Liver (tissue), 6 donors: ENCODE data around the gene FOXRED2. TPM values are rescaled to one million over a fixed set of nuclear protein-coding genes. Genes with fewer than 3 reads are reported as not detected.
A peak's percentile ranks its signal among the peaks of the same experiment; 100 is the strongest.

Source experiments
- EGR1 ChIP-seq, 2 donors: IDR thresholded peaks; 2 replicates each; pipeline ENCODE4 v1.6.1; 2016 to 2018; ENCODE audit warnings: antibody characterized with exemption in 2 of 2, low read depth in 2 of 2
- GABPA ChIP-seq, 2 donors: IDR thresholded peaks in 1 of 2; conservative IDR thresholded peaks in 1 of 2; 2 replicates each; pipeline ENCODE4 v1.6.1; 2016; ENCODE audit warnings: antibody characterized with exemption in 2 of 2, mild to moderate bottlenecking in 1 of 2, moderate library complexity in 1 of 2
- RAD21 ChIP-seq, 2 donors: IDR thresholded peaks; 2 replicates each; pipeline ENCODE4 v1.6.1; 2016; ENCODE audit warnings: antibody characterized with exemption in 2 of 2, mild to moderate bottlenecking in 2 of 2
- SP1 ChIP-seq: IDR thresholded peaks from 2 replicates; pipeline ENCODE4 v1.6.1; 2018; ENCODE audit warnings: antibody characterized with exemption, mild to moderate bottlenecking
- polyA plus RNA-seq, 2 donors: library from polyadenylated mRNA; stranded (reverse) in 1 of 2; unstranded in 1 of 2; fragments of 200-250 nt in 1 of 2; fragments of >200 nt in 1 of 2; fragmentation: Nextera tagmentation in 1 of 2; extraction: Ambion mirVana in 1 of 2; gene quantifications; one replicate each; pipeline versions ENCODE4 v1.2.1 to v1.2.3, GENCODE V29; 2013 to 2015
- small RNA-seq: library from RNA; depleted of rRNA; stranded (forward); fragments of <200 nt; gene quantifications from one replicate; pipeline ENCODE3, GENCODE V24; 2014
- total RNA-seq, 2 donors: library from RNA; depleted of rRNA; stranded (reverse); fragments of >200 nt; gene quantifications; one replicate each; pipeline ENCODE4 v1.2.3, GENCODE V29; 2014
- TF ChIP-seq, protein P1 (sequence below): IDR thresholded peaks from 2 replicates; pipeline ENCODE4 v1.6.1; 2016; ENCODE audit warnings: antibody characterized with exemption
- donor health status: healthy.
- donor health status: healthy.
- donor health status: healthy.

FOXRED2 gene
- total and polyA plus RNA-seq, 4 donors, result 5.1 to 15.0 (median 7.3) TPM

- peak in 1 of 2 donors; percentile 24 for TF ChIP-seq RAD21 (IDR thresholded peaks at IDR 0.05)
- no peak for TF ChIP-seq EGR1 (IDR thresholded peaks at IDR 0.05; ENCODE audit: low read depth in 2 of 2)
- TF ChIP-seq GABPA (IDR thresholded peaks at IDR 0.05 in 1 of 2, conservative IDR thresholded peaks at IDR 0.05 in 1 of 2), result no peak
- peak; percentile 57 for TF ChIP-seq SP1
- TF ChIP-seq, protein P1, sequence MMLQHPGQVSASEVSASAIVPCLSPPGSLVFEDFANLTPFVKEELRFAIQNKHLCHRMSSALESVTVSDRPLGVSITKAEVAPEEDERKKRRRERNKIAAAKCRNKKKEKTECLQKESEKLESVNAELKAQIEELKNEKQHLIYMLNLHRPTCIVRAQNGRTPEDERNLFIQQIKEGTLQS, result no peak
Measured at GRCh38 chr22:36439481-36440271, 67.2 kb downstream of the FOXRED2 start (continued).

Small RNA genes within 50 kb of the gene (small RNA-seq; reads per million reads assigned to genes)
- not detected for gene RF00019

Other genes starting within 250 kb of the FOXRED2 start
- 100 to 1,000 TPM; 123 to 150 TPM for gene MYH9, start 119.1 kb downstream of the FOXRED2 start, total RNA-seq
- gene MYH9, start 119.1 kb downstream of the FOXRED2 start, polyA plus RNA-seq, result 10 to 100 TPM; 32.3 to 74.1 TPM
- 10 to 100 TPM; 27.5 to 32.7 TPM for gene TXN2, start 25.4 kb downstream of the FOXRED2 start, total RNA-seq
- gene TXN2, start 25.4 kb downstream of the FOXRED2 start, polyA plus RNA-seq, result 100 to 1,000 TPM; 114 to 154 TPM
- gene EIF3D, start 22.1 kb upstream of the FOXRED2 start, total RNA-seq, result 100 to 1,000 TPM; 106 to 169 TPM
- 10 to 100 TPM; 32.8 to 54.6 TPM for gene EIF3D, start 22.1 kb upstream of the FOXRED2 start, polyA plus RNA-seq
- gene CACNG2, start 196.7 kb upstream of the FOXRED2 start, total RNA-seq, result under 1 TPM in 1 of 2 donors, not detected in 1; 0.14 TPM
- gene CACNG2, start 196.7 kb upstream of the FOXRED2 start, polyA plus RNA-seq, result not detected